Measurements from ENCODE around the gene ZNF195.
"Not testable (repeated sequence)": the region's sequence is repeated elsewhere in the genome, so short reads cannot be mapped to it uniquely, and the experiment has no call there.

ZNF195 gene

DNA sequence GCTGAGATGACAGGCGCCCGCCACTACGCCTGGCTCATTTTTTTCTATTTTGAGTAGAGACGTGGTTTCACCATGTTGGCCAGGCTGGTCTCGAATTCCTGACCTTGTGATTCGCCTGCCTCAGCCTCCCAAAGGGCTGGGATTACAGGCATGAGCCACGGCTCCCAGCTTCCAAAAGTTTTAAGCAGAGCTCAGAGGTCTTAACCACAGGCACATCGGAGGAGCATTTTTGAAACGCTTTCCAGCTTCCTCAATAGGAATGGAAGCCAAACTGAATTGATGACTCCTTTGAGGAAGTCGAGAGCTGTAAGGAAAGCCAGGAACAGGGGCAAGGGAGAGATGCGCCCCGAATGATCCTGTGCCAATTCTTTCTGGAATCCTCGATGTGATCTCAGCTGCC lies 14.5 kb upstream of the ZNF195 start:
- H3K36me3 Mint-ChIP-seq (ENCODE audit: low read depth); H3K27ac Mint-ChIP-seq; H3K4me3 Mint-ChIP-seq; intact Hi-C loops (cut with micrococcal nuclease); H3K4me1 Mint-ChIP-seq (ENCODE audit: low read depth): not testable (repeated sequence)
- Mint-ChIP-seq H3K9me3 (peaks cover 12% of the 10 kb centered on the region), H3K27me3 (peaks cover 19% of the 10 kb centered on the region)

DNA sequence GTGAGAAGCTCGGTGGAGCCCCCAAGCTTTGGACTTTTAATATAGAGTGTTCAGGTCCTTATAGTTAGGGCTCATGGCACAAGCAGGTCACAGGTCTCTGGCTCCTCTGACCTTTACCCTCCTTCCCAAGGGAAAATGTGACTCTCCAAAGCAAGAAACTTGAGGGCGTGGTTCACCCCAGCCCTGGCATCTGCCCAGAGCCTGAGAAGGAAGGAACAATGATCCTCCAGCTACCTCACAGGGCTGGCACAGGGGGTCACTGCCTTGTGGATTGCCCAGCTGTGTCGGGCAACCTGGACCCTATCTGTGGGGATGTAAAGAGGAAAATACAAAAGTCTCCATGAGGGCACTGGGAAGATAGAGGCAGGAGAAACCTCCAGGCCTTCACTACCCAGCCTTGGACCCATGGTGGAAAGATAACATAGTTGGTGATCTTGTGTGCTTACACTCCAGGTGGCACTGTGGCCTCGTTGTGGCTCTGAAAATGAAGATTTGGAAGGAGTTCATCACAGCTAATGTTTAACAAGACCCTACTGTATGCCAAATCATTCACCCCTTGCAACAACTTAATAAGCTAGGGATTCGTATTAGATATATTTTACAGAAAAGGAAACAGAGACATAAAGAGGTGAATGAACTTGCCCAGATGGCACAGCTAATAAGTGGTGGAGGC lies 3.8 kb upstream of the ZNF195 start:
- Mint-ChIP-seq H3K27me3 (peaks cover 15% of the 10 kb centered on the region), H3K27ac (no peak overlapping the region), H3K4me1 (ENCODE audit: low read depth) (peaks cover under 1% of the 10 kb centered on the region), H3K4me3 (no peak overlapping the region), H3K9me3 (peaks cover 34% of the 10 kb centered on the region), H3K36me3 (ENCODE audit: low read depth) (peaks cover 10% of the 10 kb centered on the region)
- intact Hi-C loops (cut with micrococcal nuclease): no loop called here

DNA sequence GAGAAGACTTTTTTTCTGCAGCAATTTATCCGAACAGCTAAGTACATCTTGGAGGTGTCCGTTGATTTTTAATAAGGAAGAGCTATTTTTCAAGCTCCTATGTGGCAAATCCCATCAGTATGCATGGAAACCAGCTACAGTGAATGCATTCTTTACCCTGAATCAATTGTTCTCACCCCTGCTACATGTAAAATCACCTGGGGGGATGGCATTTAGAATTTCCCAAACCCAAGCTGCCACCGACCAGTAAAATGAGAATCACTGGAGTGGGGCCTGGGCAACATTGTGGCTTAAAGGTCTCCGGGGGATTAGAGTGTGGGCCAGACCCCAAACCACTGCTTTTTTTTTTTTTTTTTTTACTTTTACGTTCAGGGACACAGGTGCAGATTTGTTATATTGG lies 2.8 kb upstream of the ZNF195 start:
- peaks cover 19% of the 10 kb centered on the region for H3K36me3 Mint-ChIP-seq (ENCODE audit: low read depth)
- H3K27me3 Mint-ChIP-seq: peaks cover 15% of the 10 kb centered on the region
- intact Hi-C loops (cut with micrococcal nuclease): no loop called here
- H3K4me3 Mint-ChIP-seq: no peak overlapping the region
- peaks cover 31% of the 10 kb centered on the region for H3K9me3 Mint-ChIP-seq
- H3K4me1 Mint-ChIP-seq (ENCODE audit: low read depth): peaks cover 9% of the 10 kb centered on the region
- no peak overlapping the region for H3K27ac Mint-ChIP-seq

DNA sequence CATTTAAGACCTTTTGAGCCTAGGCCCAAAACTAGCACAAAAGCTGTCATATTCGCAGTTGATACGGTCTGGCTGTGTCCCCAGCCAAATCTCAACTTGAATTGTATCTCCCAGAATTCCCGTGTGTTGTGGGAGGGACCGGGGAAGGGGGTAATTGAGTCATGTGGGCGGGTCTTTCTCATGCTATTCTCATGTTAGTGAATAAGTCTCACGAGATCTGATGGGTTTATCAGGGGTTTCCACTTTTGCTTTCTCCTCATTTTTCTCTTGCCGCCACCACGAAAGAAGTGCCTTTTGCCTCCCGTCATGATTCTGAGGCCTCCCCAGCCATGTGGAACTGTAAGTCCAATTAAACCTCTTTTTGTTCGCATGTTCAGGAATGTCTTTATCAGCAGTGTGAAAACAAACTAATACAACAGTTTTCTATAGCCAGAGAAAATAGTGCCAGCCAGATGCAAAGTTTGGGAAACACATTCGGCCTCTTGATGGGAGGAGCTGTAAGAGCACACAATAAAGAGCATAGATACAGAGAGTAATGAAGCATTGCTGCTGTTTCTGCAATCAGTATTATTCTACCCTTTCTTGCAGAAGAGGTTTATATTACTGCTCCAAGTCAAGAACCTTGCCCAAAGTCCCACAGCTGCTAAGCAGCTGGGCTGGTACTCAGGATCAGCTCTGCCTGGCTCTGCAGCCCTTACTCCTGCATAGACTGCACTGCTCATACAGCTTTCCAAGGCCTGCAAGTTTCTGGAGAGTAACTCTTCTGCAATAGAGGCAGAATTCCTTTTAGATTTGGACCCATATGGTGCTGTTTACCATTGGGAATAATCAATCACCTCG lies 2.0 kb upstream of the ZNF195 start:
- H3K27me3 Mint-ChIP-seq: peaks cover 13% of the 10 kb centered on the region
- no peak overlapping the region for H3K27ac Mint-ChIP-seq
- H3K9me3 Mint-ChIP-seq: peaks cover 30% of the 10 kb centered on the region
- peaks cover 12% of the 10 kb centered on the region for H3K4me1 Mint-ChIP-seq (ENCODE audit: low read depth)
- peaks cover 28% of the 10 kb centered on the region for H3K36me3 Mint-ChIP-seq (ENCODE audit: low read depth)
- intact Hi-C loops (cut with micrococcal nuclease): no loop called here
- no peak overlapping the region for H3K4me3 Mint-ChIP-seq

DNA sequence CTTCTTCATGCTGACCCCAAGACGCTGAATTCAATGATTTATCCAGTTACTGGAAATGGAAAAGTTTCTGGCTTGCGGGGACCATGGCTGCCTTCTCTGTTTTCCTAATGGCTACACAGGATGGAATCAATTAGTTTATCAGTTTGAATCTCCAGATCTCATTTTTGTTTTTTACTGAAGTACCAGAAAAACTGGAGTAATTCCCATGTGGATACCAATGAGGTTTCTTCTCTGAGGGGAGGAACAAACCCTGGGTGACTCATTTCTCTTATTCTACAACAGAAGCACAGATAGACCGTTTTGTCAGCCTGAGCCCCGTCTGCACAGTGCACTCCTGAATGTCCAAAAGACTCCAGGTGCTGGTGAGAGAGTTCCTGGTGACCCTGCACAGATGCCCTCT lies 3.4 kb downstream of the ZNF195 start:
- H3K36me3 Mint-ChIP-seq (ENCODE audit: low read depth): peaks cover 82% of the 10 kb centered on the region
- no peak overlapping the region for H3K27ac Mint-ChIP-seq
- H3K27me3 Mint-ChIP-seq: no peaks in the 10 kb centered on the region
- intact Hi-C loops (cut with micrococcal nuclease): no loop called here
- peaks cover 45% of the 10 kb centered on the region for H3K9me3 Mint-ChIP-seq
- H3K4me1 Mint-ChIP-seq (ENCODE audit: low read depth): peaks cover 14% of the 10 kb centered on the region
- H3K4me3 Mint-ChIP-seq: no peak overlapping the region

DNA sequence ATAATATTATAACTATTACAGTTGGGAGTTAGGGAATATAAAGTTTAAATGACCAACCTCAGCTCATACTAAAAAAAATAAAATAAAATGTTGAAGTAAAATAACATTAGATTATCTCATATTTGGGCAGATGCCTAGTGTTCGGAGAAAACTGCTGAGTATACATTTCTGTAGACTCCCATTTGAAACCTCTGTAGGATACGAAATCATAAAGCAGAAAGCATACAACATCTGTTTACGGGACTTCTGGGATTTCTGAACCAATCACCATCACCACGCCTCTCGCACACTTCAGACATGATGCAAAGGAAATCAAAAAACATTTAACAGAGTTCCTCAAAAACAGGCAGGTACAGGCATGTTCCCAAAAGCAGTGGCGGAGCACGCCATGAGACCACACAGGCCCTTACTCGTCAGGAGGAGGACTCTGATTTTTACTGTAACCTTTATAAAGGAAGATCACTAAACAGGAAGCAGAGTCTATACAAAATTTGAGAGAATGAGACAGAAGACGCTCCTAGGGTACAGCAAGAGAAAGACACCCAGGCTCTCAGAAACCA lies 8.6 kb downstream of the ZNF195 start:
- H3K27me3 Mint-ChIP-seq: no peaks in the 10 kb centered on the region
- no peaks in the 10 kb centered on the region for H3K4me1 Mint-ChIP-seq (ENCODE audit: low read depth)
- intact Hi-C loops (cut with micrococcal nuclease): no loop called here
- peaks cover 97% of the 10 kb centered on the region for H3K36me3 Mint-ChIP-seq (ENCODE audit: low read depth)
- H3K9me3 Mint-ChIP-seq: peaks cover 65% of the 10 kb centered on the region
- H3K4me3 Mint-ChIP-seq: no peak overlapping the region
- no peak overlapping the region for H3K27ac Mint-ChIP-seq

- no peak overlapping the region for H3K4me3 Mint-ChIP-seq
Measured at GRCh38 chr11:3369366-3369765, 9.6 kb downstream of the ZNF195 start.

DNA sequence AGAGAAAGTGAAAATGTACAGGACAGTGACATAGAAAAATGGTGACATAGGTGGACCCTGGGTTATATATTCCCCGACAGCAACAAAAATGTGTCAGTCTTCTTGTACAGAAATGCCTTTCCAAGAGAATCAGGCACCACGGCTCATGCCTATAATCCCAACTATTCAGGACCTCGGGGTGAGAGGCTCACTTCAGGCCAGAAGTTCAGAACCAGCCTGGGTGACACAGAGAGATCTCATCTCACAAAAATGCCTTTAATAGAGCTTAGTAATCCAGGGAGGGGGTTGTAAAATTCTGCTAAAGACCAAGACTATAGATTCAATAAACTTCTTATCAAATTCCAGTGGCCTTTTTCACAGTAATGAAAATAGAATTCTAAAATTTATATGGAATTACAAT lies 10.7 kb downstream of the ZNF195 start:
- intact Hi-C loops (cut with micrococcal nuclease): no loop called here
- Mint-ChIP-seq H3K9me3 (peaks cover 78% of the 10 kb centered on the region), H3K27me3 (no peaks in the 10 kb centered on the region), H3K4me1 (ENCODE audit: low read depth) (no peaks in the 10 kb centered on the region), H3K27ac (no peak overlapping the region), H3K4me3 (no peak overlapping the region), H3K36me3 (ENCODE audit: low read depth) (peaks cover 97% of the 10 kb centered on the region)

More at GRCh38 chr11:3369366-3369765, 9.6 kb downstream of the ZNF195 start:
- H3K27ac Mint-ChIP-seq: no peak overlapping the region
- no peaks in the 10 kb centered on the region for H3K27me3 Mint-ChIP-seq
- H3K36me3 Mint-ChIP-seq (ENCODE audit: low read depth): peaks cover 97% of the 10 kb centered on the region
- H3K9me3 Mint-ChIP-seq: peaks cover 74% of the 10 kb centered on the region
- intact Hi-C loops (cut with micrococcal nuclease): no loop called here
- no peaks in the 10 kb centered on the region for H3K4me1 Mint-ChIP-seq (ENCODE audit: low read depth)

GRCh38 chr11:3367221-3367620 lies 11.7 kb downstream of the ZNF195 start:
- H3K27ac Mint-ChIP-seq: no peak overlapping the region
- intact Hi-C loops (cut with micrococcal nuclease): no loop called here
- no peaks in the 10 kb centered on the region for H3K4me1 Mint-ChIP-seq (ENCODE audit: low read depth)
- H3K4me3 Mint-ChIP-seq: no peak overlapping the region
- no peaks in the 10 kb centered on the region for H3K27me3 Mint-ChIP-seq
- H3K9me3 Mint-ChIP-seq: peaks cover 78% of the 10 kb centered on the region
- H3K36me3 Mint-ChIP-seq (ENCODE audit: low read depth): peaks cover 97% of the 10 kb centered on the region

GRCh38 chr11:3359092-3359824 lies 19.7 kb downstream of the ZNF195 start:
- H3K36me3 Mint-ChIP-seq (ENCODE audit: low read depth): peaks cover 74% of the 10 kb centered on the region
- no peaks in the 10 kb centered on the region for H3K4me1 Mint-ChIP-seq (ENCODE audit: low read depth)
- intact Hi-C loops (cut with micrococcal nuclease): no loop called here
- no peak overlapping the region for H3K27ac Mint-ChIP-seq
- no peaks in the 10 kb centered on the region for H3K27me3 Mint-ChIP-seq
- H3K9me3 Mint-ChIP-seq: peaks cover 53% of the 10 kb centered on the region
- no peak overlapping the region for H3K4me3 Mint-ChIP-seq

DNA sequence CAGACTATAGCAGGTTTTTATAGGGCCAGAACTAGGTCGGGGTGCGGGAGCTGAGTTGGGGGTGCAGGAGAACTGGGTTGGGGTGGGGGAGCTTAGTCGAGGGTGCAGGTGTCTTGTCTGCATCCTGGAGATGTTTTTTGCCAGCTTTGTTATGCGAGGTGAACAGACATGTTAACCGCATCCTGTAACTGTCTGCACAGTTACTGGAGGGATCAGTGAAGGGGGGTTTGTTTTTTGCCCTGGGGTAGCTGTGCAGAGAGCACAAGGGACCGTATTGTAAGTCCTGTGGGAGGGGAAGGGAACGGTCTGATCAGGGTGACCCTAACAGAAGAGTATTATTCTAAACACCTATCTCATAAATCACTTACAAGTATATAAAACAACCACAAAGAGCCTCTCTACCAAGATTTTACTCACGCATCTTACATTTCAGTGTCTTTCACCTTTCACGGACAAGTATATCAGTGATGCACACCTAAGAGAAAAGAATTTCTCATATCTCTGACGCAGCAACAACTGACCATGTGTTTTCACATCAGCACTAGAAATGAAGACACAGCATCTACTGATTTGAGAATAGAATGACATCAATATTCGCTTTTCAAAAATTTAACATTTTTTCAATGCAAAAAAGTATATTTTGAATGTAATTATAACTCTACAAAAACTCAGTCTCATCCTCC lies 20.8 kb downstream of the ZNF195 start:
- intact Hi-C loops (cut with micrococcal nuclease): no loop called here

DNA sequence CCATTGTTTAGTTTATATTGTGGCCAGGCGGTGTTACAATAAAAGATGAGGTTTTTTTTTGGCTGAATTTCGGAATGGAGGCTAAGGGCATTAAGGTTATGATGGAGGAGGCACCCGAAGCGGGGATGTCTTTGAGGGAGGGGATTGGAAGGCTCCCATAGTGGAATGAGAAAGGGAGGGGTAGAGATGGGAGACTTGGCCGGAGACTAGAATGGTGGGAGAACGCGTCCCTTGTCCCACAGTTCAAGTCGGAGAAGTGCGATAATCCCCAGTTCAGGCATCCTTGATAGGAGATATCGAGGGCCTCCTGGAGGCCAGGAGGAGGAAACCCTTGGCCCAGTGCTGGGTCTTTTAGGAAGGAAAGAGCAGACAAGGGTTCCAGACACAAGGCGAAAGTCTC lies 21.6 kb downstream of the ZNF195 start:
- Mint-ChIP-seq H3K36me3 (ENCODE audit: low read depth) (peaks cover 54% of the 10 kb centered on the region), H3K9me3 (peaks cover 33% of the 10 kb centered on the region), H3K27ac (no peak overlapping the region), H3K4me1 (ENCODE audit: low read depth) (no peaks in the 10 kb centered on the region), H3K27me3 (no peaks in the 10 kb centered on the region), H3K4me3 (no peak overlapping the region)
- intact Hi-C loops (cut with micrococcal nuclease): no loop called here

More for the DNA sequence above, 20.8 kb downstream of the ZNF195 start:
- Mint-ChIP-seq H3K27ac (no peak overlapping the region), H3K9me3 (peaks cover 42% of the 10 kb centered on the region), H3K4me3 (no peak overlapping the region), H3K4me1 (ENCODE audit: low read depth) (no peaks in the 10 kb centered on the region), H3K27me3 (no peaks in the 10 kb centered on the region), H3K36me3 (ENCODE audit: low read depth) (peaks cover 63% of the 10 kb centered on the region)

- Mint-ChIP-seq H3K4me3 (no peak overlapping the region), H3K4me1 (ENCODE audit: low read depth) (no peaks in the 10 kb centered on the region), H3K27me3 (no peaks in the 10 kb centered on the region), H3K27ac (no peak overlapping the region), H3K36me3 (ENCODE audit: low read depth) (peaks cover 50% of the 10 kb centered on the region), H3K9me3 (peaks cover 29% of the 10 kb centered on the region)
- intact Hi-C loops (cut with micrococcal nuclease): no loop called here
Measured at GRCh38 chr11:3356858-3357257, 22.1 kb downstream of the ZNF195 start.

Data from dendritic cell treated with granulocyte-macrophage colony-stimulating factor and Interleukin-4, amounts not matched to agents 40 ng/mL and 50 ng/mL, for 4 days (primary cell).